ENCODE data around the gene NCK1.
"Not testable (repeated sequence)": the region's sequence is repeated elsewhere in the genome, so short reads cannot be mapped to it uniquely, and the experiment has no call there.

NCK1 gene

DNA sequence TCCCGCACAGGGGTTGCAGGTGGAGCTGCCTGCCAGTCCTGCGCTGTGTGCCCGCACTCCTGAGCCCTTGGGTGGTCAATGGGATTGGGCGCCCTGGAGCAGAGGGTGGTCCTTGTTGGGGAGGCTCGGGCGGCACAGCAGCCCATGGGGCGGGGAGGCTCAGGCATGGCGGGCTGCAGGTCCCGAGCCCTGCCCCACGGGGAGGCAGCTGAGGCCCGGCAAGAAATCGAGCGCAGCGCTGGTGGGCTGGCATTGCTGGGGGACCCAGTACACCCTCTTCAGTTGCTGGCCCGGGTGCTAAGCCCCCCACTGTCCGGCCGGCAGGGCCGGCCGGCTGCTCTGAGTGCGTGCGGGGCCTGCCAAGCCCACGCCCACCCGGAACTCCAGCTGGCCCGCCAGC lies 27.9 kb downstream of the NCK1 start:
- TF ChIP-seq, protein P1, sequence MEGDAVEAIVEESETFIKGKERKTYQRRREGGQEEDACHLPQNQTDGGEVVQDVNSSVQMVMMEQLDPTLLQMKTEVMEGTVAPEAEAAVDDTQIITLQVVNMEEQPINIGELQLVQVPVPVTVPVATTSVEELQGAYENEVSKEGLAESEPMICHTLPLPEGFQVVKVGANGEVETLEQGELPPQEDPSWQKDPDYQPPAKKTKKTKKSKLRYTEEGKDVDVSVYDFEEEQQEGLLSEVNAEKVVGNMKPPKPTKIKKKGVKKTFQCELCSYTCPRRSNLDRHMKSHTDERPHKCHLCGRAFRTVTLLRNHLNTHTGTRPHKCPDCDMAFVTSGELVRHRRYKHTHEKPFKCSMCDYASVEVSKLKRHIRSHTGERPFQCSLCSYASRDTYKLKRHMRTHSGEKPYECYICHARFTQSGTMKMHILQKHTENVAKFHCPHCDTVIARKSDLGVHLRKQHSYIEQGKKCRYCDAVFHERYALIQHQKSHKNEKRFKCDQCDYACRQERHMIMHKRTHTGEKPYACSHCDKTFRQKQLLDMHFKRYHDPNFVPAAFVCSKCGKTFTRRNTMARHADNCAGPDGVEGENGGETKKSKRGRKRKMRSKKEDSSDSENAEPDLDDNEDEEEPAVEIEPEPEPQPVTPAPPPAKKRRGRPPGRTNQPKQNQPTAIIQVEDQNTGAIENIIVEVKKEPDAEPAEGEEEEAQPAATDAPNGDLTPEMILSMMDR (IDR thresholded peaks at IDR 0.05; ENCODE audit: insufficient read depth, low read depth, low read length, missing control alignments): no peak

DNA sequence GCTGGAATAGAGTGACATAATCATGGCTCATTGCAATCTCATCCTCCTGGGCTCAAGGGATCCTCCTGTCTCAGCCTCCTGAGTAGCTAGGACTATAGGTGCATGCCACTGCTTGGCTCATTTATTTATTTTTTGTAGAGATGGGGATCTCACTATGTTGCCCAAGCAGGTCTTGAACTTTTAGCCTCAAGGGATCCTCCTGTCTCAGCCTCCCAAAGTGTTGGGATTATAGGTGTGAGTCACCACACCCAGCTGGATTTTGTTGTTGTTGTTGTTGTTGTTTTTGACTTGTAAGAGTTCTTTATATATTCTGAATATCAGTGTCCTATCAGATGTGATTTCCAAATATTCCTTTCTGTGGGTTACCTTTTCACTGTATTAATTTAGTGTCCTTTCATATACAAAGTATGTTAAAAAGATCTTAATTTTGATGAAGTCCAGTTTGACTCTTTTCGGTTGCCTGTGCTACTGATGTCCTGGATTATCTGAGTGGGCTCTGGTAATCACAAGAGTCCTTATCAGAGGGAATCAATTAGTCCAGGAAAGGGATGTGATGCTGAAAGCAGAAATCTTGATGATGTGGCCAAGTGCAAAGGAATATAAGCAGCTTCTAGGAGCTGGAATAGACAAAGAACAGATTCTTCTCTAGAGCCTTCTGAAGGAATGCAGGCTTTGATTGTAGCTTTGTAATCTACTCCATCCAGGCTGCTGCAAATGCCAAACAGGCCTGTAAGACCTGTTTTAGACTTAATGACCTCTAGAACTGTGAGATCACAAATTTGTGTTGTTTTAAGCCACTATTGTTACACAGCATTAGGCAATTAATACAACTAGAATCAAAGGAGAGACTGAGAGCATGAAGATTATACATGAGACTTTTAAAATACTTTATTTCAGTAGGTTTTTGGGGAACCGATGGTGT lies 30.2 kb downstream of the NCK1 start:
- no peak for DNase-seq (ENCODE audit: low read depth)
- TF ChIP-seq, protein P1 (IDR thresholded peaks at IDR 0.05; ENCODE audit: insufficient read depth, low read depth, low read length, missing control alignments): no peak
- no peak overlapping the region for H3K4me3 ChIP-seq (ENCODE audit: low read depth, low read length)

More for the DNA sequence above, 27.9 kb downstream of the NCK1 start:
- H3K4me3 ChIP-seq (ENCODE audit: low read depth, low read length): no peak overlapping the region
- no peak for DNase-seq (ENCODE audit: low read depth)

DNA sequence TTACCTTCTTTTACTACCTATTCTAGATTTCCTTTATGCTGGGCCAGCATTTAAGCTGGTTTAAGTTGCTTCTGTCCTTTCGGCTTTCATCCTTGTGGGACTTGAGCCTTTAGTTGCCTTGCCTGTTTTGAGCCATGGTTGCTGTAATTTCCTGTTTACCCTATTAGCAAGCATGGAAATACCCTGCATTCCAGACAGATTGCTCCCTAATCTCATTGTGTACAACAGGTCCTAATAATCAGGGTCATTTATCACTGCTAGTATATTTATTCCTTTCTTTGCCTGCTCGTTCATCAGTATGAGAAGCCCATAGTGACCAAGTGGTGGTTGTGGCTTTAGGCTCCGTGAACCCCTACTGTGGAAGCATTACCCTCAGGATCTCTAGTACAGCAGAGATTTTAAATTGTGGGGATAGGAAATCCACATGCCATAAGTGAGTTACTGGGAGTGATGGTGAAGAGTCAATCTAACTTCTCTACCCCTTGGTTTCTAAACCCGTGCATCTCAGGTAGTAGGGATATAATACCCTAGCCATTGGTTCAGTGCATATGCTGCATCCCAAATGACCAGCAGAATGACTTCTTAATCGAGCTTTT lies 31.9 kb downstream of the NCK1 start:
- no peak for DNase-seq (ENCODE audit: low read depth)
- no peak overlapping the region for H3K4me3 ChIP-seq (ENCODE audit: low read depth, low read length)
- TF ChIP-seq, protein P1 (IDR thresholded peaks at IDR 0.05; ENCODE audit: insufficient read depth, low read depth, low read length, missing control alignments): no peak

DNA sequence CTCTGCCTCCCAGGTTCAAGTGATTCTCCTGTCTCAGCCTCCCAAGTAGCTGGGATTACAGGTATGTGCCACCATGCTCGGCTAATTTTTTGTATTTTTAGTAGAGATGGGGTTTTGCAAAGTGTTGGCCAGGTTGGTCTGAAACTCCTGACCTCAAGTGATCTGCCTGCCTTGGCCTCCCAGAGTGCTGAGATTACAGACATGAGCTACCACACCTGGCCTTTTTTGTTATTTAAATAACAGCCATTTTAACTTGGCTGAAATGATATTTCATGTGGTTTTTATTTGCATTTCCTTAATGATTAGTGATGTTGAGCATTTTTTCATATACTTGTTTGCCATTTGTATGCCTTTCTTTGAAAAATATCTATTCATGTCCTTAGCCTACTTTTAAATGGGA lies 35.2 kb downstream of the NCK1 start:
- not testable (repeated sequence) for H3K4me3 ChIP-seq (ENCODE audit: low read depth, low read length)
- DNase-seq (ENCODE audit: low read depth): peak; percentile 23

DNA sequence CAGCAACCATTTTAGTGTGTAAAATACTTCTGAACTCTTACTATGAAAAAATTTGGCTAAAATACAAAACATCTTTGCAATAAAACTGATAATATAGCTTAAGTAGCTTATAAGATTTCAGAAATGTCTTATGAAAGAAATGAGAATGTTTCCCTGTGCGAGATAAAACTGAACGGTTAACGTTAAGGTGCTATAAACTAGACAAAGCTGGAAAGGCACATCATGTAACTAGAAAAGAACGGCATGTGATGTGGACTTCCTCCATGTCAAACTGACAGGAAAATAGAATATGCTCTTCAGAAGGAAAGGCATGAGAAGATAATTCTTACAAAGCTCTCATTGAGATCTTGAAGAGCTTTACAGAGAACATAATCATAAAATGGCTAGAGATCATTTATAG lies 36.5 kb downstream of the NCK1 start:
- DNase-seq (ENCODE audit: low read depth): no peak

DNA sequence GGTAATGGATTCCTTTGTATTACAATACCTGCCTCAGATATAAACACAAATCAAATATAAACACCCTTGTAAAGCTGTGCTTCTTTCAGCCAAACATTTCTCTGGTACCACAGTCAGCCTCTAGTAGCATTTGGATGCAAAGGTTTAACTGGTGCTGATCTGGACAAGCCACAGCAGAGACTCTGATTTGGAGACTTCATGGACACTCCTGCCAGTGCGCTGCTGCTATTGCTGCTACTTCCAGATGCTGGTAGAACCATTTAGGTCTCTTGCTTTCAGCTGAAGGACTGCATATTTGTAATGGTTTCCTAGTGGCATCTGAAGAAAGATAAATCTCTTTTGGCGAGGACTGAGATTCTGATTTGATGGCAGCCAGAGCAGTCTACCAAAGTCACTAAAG lies 36.9 kb downstream of the NCK1 start:
- TF ChIP-seq, protein P1 (IDR thresholded peaks at IDR 0.05; ENCODE audit: insufficient read depth, low read depth, low read length, missing control alignments): no peak
- no peak overlapping the region for H3K4me3 ChIP-seq (ENCODE audit: low read depth, low read length)
- no peak for DNase-seq (ENCODE audit: low read depth)

More for the DNA sequence above, 36.5 kb downstream of the NCK1 start:
- no peak overlapping the region for H3K4me3 ChIP-seq (ENCODE audit: low read depth, low read length)
- TF ChIP-seq, protein P1 (IDR thresholded peaks at IDR 0.05; ENCODE audit: insufficient read depth, low read depth, low read length, missing control alignments): no peak

DNA sequence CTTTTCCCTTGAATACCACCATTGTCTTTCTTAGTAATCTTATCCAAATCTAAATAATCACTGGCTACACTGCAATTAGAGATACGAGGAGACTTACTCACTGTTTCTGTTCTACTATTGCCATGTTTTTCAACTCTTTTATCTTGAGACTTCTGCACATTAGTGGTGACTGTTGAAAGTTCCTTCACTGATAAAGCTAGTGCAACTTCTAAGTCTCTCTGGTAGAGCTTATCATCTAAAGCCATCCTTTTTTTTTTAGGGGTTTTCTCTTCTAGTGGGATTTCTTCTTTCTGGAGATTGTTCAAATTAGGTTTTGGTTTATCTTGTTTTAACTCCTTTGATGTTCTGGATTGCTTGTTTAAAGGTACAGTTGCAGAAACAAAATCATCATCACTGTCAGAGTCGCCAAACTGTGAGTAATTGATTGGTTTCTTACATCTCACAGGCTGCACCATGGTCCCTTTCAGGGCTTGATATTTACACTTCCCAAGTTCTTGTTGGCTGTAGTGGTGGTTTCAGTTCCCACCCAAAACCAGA lies 37.7 kb downstream of the NCK1 start:
- TF ChIP-seq, protein P1 (IDR thresholded peaks at IDR 0.05; ENCODE audit: insufficient read depth, low read depth, low read length, missing control alignments): no peak
- no peak for DNase-seq (ENCODE audit: low read depth)
- H3K4me3 ChIP-seq (ENCODE audit: low read depth, low read length): no peak overlapping the region

DNA sequence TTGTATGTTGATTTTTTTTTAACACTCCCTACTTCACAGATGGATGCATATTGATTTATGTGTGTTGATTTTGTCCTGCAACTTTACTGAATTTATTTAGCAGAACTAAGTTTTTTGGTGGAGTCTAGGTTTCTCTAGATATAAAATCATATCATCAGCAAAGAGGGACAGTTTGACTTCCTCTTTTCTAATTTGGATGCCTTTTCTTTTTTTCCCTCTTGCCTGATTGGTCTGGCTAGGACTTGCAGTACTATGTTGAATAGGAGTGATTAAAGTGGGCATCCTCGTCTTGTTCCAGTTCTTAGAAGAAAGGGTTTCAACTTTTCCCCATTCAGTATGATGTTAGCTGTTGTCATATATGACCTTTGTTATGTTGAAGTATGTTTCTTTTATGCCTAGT lies 38.7 kb downstream of the NCK1 start:
- not testable (repeated sequence) for H3K4me3 ChIP-seq (ENCODE audit: low read depth, low read length); DNase-seq (ENCODE audit: low read depth)

Measured in GM12865 (cell line).